Measurements from ENCODE around the gene UBE3C.

Gene UBE3C

DNA sequence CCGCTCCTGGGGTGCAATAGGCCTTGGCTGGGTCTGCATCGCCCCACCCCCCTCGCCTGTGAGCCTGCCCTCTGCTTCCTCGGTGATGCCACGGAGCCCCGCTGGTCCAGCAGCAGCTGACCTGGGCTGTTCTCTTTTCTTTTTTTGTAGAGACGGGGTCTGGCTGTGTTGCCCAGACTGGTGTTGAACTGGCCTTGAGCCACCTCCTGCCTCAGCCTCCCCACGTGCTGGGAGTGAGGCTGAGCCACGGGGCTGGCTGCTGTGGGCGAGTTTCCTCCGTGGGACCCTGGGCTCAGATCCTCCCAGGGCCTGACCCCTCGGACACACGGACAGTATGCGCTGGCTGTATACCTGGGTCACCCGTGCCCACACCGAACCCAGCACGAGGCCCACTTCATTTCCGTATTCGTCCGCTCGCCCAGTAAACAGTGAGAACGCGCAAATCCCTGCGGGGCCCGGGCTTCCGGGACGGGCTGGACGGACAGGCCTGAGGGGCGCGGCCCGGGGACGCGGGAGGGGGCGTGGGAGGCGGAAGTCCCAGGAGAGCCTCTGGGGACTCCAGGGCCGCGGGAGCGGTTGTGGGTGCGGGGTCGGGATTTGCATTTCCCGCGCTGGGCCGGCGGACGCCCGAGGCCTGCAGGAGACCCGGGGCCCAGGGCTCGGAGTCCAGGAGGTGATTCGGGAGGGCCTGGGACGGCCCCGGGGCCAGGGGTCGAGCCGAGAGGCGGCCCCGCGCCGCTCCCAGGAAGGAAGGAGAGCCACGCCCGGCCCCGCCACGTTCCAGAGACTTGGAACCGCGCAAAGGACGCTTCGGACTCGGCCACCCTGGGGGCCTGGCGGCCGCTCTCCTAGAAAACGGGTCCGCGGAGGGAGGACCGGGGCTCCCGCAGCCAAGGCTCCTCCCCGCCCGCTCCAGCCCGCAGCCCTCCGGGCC, 140.3 kb downstream of the UBE3C start:
- no peak overlapping the region for H3K4me3 ChIP-seq (replicated peaks; ENCODE audit: insufficient read depth, low read length)

DNA sequence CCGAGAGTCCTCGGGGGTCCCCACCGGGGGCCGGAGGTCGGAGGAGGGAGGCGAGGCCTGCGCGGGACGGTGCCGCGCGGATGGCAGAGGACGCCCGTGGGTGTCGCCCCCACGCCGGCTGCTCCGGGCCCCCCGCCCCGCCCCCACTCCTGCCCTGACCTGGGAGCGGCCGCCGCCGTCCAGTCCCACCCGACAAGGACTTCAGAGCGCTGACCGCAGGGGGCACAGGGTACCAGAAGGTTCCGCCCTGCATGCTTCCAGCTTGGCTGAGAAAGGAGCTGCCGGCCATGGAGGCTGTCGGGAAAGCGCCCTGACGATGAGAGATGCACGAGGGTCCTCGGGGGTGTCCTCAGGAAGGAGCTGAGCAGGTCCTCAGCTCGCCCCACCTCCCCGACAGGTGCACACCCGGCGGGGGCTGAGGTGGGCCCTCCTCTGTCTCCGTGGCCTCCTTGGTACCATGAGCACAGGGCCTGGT, 141.1 kb downstream of the UBE3C start:
- Histone ChIP-seq H3K4me3 (replicated peaks; ENCODE audit: insufficient read depth, low read length) (no peak overlapping the region), H3K27ac (replicated peaks) (no peak overlapping the region)

More for the DNA sequence above, 140.3 kb downstream of the UBE3C start:
- Histone ChIP-seq H3K27ac (replicated peaks) (no peak overlapping the region), H3K27me3 (ENCODE audit: insufficient read depth, poor library complexity, severe bottlenecking) (no peaks in the 10 kb centered on the region)
- DNase-seq (ENCODE audit: low read depth in 1 of 2, low spot score in 1 of 2): no peak
- TF ChIP-seq, protein P1, sequence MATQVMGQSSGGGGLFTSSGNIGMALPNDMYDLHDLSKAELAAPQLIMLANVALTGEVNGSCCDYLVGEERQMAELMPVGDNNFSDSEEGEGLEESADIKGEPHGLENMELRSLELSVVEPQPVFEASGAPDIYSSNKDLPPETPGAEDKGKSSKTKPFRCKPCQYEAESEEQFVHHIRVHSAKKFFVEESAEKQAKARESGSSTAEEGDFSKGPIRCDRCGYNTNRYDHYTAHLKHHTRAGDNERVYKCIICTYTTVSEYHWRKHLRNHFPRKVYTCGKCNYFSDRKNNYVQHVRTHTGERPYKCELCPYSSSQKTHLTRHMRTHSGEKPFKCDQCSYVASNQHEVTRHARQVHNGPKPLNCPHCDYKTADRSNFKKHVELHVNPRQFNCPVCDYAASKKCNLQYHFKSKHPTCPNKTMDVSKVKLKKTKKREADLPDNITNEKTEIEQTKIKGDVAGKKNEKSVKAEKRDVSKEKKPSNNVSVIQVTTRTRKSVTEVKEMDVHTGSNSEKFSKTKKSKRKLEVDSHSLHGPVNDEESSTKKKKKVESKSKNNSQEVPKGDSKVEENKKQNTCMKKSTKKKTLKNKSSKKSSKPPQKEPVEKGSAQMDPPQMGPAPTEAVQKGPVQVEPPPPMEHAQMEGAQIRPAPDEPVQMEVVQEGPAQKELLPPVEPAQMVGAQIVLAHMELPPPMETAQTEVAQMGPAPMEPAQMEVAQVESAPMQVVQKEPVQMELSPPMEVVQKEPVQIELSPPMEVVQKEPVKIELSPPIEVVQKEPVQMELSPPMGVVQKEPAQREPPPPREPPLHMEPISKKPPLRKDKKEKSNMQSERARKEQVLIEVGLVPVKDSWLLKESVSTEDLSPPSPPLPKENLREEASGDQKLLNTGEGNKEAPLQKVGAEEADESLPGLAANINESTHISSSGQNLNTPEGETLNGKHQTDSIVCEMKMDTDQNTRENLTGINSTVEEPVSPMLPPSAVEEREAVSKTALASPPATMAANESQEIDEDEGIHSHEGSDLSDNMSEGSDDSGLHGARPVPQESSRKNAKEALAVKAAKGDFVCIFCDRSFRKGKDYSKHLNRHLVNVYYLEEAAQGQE (IDR thresholded peaks at IDR 0.05; ENCODE audit: insufficient replicate concordance, low read depth): no peak
- TF ChIP-seq SPI1 (IDR thresholded peaks at IDR 0.05; ENCODE audit: borderline replicate concordance, low read depth) (no peak), CTCF (IDR thresholded peaks at IDR 0.05; ENCODE audit: insufficient read depth, low read length) (no peak), POLR2AphosphoS5 (IDR thresholded peaks at IDR 0.05; ENCODE audit: low read depth) (no peak)

More for the DNA sequence above, 141.1 kb downstream of the UBE3C start:
- DNase-seq (ENCODE audit: low read depth in 1 of 2, low spot score in 1 of 2): no peak
- TF ChIP-seq, protein P1 (IDR thresholded peaks at IDR 0.05; ENCODE audit: insufficient replicate concordance, low read depth): no peak
- no peak for TF ChIP-seq GABPA (IDR thresholded peaks at IDR 0.05; ENCODE audit: low read depth)
- TF ChIP-seq CTCF (IDR thresholded peaks at IDR 0.05; ENCODE audit: insufficient read depth, low read length): no peak
- TF ChIP-seq POLR2AphosphoS5 (IDR thresholded peaks at IDR 0.05; ENCODE audit: low read depth): no peak
- H3K27me3 ChIP-seq (ENCODE audit: insufficient read depth, poor library complexity, severe bottlenecking): no peaks in the 10 kb centered on the region
